Transverse colon (tissue), 3 donors: Measurements from ENCODE around the gene JPH3.

Source experiments
- POLR2A ChIP-seq: fragments of 450-650 bp; IDR thresholded peaks from one replicate; pipeline ENCODE4 v1.6.1; 2016; ENCODE audit warnings: antibody characterized with exemption, mild to moderate bottlenecking, moderate library complexity
- TF ChIP-seq, protein P1 (sequence below), 5 experiments: fragments of 200-600 bp in 3 of 5; fragments of 450-650 bp in 2 of 5; sonication (generic) in 3 of 5; IDR thresholded peaks; 1 replicate in 2 of 5; 2 replicates in 3 of 5; pipeline ENCODE4 v1.5.1; 2016 to 2017; ENCODE audit warnings: antibody characterized with exemption in 5 of 5, inconsistent platforms in 3 of 5, mild to moderate bottlenecking in 2 of 5, moderate library complexity in 1 of 5

DNA sequence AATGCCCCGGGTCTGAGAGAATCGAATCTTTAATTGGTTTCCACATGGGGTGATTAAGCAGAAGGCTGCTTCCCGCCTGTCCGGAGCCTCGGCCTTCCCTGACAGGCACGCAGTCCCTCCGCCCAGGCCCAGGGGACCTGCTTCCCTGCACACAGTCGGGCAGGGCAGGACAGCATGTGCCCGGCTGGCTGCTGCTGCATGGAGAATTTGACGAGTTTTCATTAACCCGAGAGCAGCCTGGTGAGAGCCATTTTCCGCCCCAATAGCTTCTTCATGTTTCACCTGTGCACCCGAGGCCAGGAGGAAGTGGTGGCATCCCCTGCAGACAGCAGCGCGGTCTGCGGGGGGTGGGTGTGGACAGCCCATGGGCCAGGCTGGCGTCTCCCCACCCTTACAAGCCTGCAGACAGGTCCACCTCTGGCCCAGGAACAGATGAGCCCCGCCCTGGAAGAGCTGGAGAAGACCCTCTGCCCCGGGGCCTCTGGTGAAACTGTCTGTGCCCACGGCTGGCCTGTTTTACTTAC is 96.4 kb downstream of the JPH3 start:
- TF ChIP-seq, protein P1, sequence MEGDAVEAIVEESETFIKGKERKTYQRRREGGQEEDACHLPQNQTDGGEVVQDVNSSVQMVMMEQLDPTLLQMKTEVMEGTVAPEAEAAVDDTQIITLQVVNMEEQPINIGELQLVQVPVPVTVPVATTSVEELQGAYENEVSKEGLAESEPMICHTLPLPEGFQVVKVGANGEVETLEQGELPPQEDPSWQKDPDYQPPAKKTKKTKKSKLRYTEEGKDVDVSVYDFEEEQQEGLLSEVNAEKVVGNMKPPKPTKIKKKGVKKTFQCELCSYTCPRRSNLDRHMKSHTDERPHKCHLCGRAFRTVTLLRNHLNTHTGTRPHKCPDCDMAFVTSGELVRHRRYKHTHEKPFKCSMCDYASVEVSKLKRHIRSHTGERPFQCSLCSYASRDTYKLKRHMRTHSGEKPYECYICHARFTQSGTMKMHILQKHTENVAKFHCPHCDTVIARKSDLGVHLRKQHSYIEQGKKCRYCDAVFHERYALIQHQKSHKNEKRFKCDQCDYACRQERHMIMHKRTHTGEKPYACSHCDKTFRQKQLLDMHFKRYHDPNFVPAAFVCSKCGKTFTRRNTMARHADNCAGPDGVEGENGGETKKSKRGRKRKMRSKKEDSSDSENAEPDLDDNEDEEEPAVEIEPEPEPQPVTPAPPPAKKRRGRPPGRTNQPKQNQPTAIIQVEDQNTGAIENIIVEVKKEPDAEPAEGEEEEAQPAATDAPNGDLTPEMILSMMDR (IDR thresholded peaks at IDR 0.05): no peak
- no peak for TF ChIP-seq POLR2A
